Glomerular visceral epithelial cell (primary cell): ENCODE measurements around the gene CRIM1.

Experiments used
- DNase-seq: peaks from one replicate; pipeline ENCODE4 v3.0.0-alpha.2; 2016; ENCODE audit errors: extremely low spot score

CRIM1 gene

GRCh38 chr2:36481709-36482108 lies 126.1 kb downstream of the CRIM1 start:
- no peak for DNase-seq

- peak; percentile 90 for DNase-seq
These were observed 127.1 kb downstream of the CRIM1 start for GRCh38 chr2:36482576-36483214.

GRCh38 chr2:36483290-36483689 lies 127.7 kb downstream of the CRIM1 start:
- no peak for DNase-seq

- no peak for DNase-seq
These were observed 128.9 kb downstream of the CRIM1 start for GRCh38 chr2:36484454-36484853.

- peak; percentile 75 for DNase-seq
These were observed 129.9 kb downstream of the CRIM1 start for GRCh38 chr2:36485521-36485920.

- peak; percentile 56 for DNase-seq
These were observed 131.0 kb downstream of the CRIM1 start for GRCh38 chr2:36486521-36487044.

GRCh38 chr2:36487947-36488346 lies 132.4 kb downstream of the CRIM1 start:
- no peak for DNase-seq

- peak; percentile 49 for DNase-seq
These were observed 133.7 kb downstream of the CRIM1 start for GRCh38 chr2:36489281-36489680.

- no peak for DNase-seq
These were observed 135.2 kb downstream of the CRIM1 start for GRCh38 chr2:36490749-36491148.

- peak; percentile 34 for DNase-seq
These were observed 136.8 kb downstream of the CRIM1 start for GRCh38 chr2:36492216-36492945.

- DNase-seq = no peak
These were observed 137.7 kb downstream of the CRIM1 start for GRCh38 chr2:36493306-36493705.

GRCh38 chr2:36497570-36498163 lies 142.1 kb downstream of the CRIM1 start:
- DNase-seq = no peak

GRCh38 chr2:36499128-36499820 lies 143.7 kb downstream of the CRIM1 start:
- DNase-seq = no peak

GRCh38 chr2:36500072-36500471 lies 144.5 kb downstream of the CRIM1 start:
- DNase-seq = no peak

GRCh38 chr2:36502081-36502480 lies 146.5 kb downstream of the CRIM1 start:
- DNase-seq = no peak

GRCh38 chr2:36507408-36507812 lies 151.8 kb downstream of the CRIM1 start:
- DNase-seq = peak; percentile 65

- DNase-seq = no peak
These were observed 153.5 kb downstream of the CRIM1 start for GRCh38 chr2:36509075-36509474.

- DNase-seq = no peak
These were observed 156.5 kb downstream of the CRIM1 start for GRCh38 chr2:36511858-36512603.

GRCh38 chr2:36512705-36513104 lies 157.1 kb downstream of the CRIM1 start:
- no peak for DNase-seq

GRCh38 chr2:36513661-36514060 lies 158.1 kb downstream of the CRIM1 start:
- DNase-seq = no peak

GRCh38 chr2:36515538-36515937 lies 160.0 kb downstream of the CRIM1 start:
- DNase-seq = no peak
